ENCODE data around the gene NEDD9.

The NEDD9 gene

GRCh38 chr6:11200356-11200755, 32.1 kb downstream of the NEDD9 start:
- no peak for DNase-seq

GRCh38 chr6:11198663-11199603, 33.5 kb downstream of the NEDD9 start:
- no peak for DNase-seq

GRCh38 chr6:11197850-11198249, 34.6 kb downstream of the NEDD9 start:
- no peak for DNase-seq

GRCh38 chr6:11197175-11197536, 35.3 kb downstream of the NEDD9 start:
- peak; percentile 14 for DNase-seq

- DNase-seq = peak; percentile 67
These were observed 35.8 kb downstream of the NEDD9 start for GRCh38 chr6:11196511-11197174.

- no peak for DNase-seq
These were observed 37.9 kb downstream of the NEDD9 start for GRCh38 chr6:11194356-11195218.

GRCh38 chr6:11193434-11193833, 39.0 kb downstream of the NEDD9 start:
- no peak for DNase-seq

- no peak for DNase-seq
These were observed 40.3 kb downstream of the NEDD9 start for GRCh38 chr6:11192167-11192566.

- no peak for DNase-seq
These were observed 41.7 kb downstream of the NEDD9 start for GRCh38 chr6:11190625-11191245.

GRCh38 chr6:11189865-11190624, 42.4 kb downstream of the NEDD9 start:
- no peak for DNase-seq

GRCh38 chr6:11188161-11188915, 44.1 kb downstream of the NEDD9 start:
- peak; percentile 23 for DNase-seq

- no peak for DNase-seq
These were observed 45.2 kb downstream of the NEDD9 start for GRCh38 chr6:11187301-11187700.

GRCh38 chr6:11185204-11185842, 47.1 kb downstream of the NEDD9 start:
- no peak for DNase-seq

GRCh38 chr6:11183761-11184362, 48.6 kb downstream of the NEDD9 start:
- no peak for DNase-seq

- no peak for DNase-seq
These were observed 50.9 kb downstream of the NEDD9 start for GRCh38 chr6:11181478-11182136.

- peak; percentile 12 for DNase-seq
These were observed 52.9 kb downstream of the NEDD9 start for GRCh38 chr6:11179419-11180202.

- DNase-seq = no peak
These were observed 53.4 kb downstream of the NEDD9 start for GRCh38 chr6:11179088-11179418.

- no peak for DNase-seq
These were observed 55.2 kb downstream of the NEDD9 start for GRCh38 chr6:11177271-11177670.

GRCh38 chr6:11174242-11174611, 58.2 kb downstream of the NEDD9 start:
- DNase-seq = no peak

Data from NCI-H69 (cell line).